Limb (tissue), 2 donors: ENCODE measurements around the gene VAV1.

Experiments used
- DNase-seq, 2 donors: peaks; one replicate each; pipeline ENCODE4 v3.0.0-alpha.2; 2016; ENCODE audit errors: extremely low spot score in 2 of 2

VAV1 gene

GRCh38 chr19:6890938-6891337 is 118.4 kb downstream of the VAV1 start:
- DNase-seq, result no peak

GRCh38 chr19:6891761-6892385 is 119.4 kb downstream of the VAV1 start:
- DNase-seq, result no peak

GRCh38 chr19:6894313-6894712 is 121.8 kb downstream of the VAV1 start:
- DNase-seq, result no peak

DNA sequence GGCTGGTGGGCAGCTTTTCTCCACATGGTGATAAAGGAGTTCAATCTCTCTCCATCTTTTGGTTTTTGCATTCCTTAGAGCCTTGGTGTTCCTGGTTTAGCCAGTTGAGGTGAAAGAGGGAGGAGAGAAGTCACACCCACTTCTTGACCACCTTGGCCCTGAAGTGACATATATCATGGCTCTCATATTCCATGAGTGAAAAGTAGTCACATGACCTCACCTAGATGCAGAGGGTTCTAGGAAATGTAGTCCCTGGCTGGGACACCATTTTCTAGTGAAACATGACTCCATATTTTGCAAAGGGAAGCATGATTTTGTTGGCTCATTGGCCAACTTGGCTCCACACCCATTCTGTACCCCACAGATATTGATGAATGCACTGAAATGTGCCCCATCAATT is 130.9 kb downstream of the VAV1 start:
- DNase-seq, result no peak

DNA sequence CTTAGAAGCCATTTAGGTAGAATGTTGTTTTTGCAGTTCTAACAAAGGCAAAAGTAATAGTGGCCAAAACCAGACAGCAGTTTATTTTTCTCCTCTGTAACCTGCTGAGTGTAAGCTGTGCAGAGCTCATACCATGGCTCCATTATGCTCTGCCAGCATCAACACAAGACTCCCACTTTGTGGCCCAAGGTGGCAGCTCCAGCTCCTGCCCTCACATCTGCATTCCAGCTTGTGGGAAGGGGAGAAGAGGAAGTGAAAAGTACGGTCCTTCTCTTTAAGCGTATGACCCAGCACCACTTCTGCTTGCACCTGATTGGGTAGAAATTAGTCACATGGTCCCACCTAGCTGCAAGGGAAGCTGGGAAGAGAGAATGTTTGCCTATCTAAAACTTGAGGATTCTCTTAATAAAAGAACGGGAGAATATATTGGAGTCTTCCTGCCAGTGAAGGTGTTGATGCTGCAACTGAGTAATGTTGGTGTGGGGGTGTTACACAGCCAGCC is 134.1 kb downstream of the VAV1 start:
- DNase-seq, result no peak
